ENCODE measurements around the gene SIK3. TPM values are rescaled to one million over a fixed set of nuclear protein-coding genes. Genes with fewer than 3 reads are reported as not detected.
A peak's percentile ranks its signal among the peaks of the same experiment; 100 is the strongest.

SIK3 gene
- total RNA-seq, 4 donors from 2014 or later: 58.8 to 85.8 (median 59.8) TPM

DNA sequence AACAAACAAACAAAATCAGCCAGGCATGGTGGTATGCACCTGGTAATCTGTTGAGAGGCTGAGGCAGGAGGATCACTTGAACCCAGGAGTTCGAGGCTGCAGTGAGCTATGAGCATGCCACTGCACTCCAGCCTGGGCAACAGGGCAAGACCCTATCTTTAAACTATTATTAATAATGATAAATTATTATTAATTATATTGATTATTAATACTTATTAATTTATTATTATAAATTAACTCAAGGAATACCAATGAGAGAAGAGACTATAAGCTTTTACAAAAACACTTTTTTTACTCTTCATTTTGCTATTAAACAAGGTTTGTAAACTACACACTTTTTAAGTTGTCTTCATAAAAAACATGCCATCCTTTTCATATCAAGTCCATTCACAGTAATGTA is 163.1 kb downstream of the SIK3 start:
- Histone ChIP-seq H3K27me3 (no peaks in the 10 kb centered on the region), H3K4me1 (peaks cover 0 to 14% (median 8%) of the 10 kb centered on the region in 4 donors), H3K36me3 (no peaks in the 10 kb centered on the region), H3K9me3 (no peaks in the 10 kb centered on the region), H3K4me3 (no peak overlapping the region), H3K27ac (no peak overlapping the region)
- TF ChIP-seq POLR2A (IDR thresholded peaks at IDR 0.05) (no peak), CTCF (IDR thresholded peaks at IDR 0.05) (no peak)
- no peak for DNase-seq

DNA sequence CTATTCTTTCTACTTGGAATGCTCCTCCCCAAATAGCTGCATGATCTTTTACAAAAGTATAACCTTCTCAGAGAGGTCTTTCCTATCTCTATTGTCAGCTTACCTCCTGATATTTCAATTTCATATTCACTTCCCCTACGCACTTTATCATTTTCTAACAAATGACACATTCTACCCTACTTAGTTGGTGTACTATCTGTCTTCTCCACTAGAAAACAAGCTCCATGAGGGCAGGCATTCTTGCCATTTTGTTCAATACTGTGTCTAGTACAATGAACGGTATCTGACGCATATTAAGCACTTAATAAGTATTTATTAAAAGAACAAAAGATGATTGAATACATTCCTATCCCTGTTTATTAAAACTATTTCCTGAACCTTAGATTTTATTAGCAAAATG is 164.3 kb downstream of the SIK3 start:
- no peak overlapping the region for H3K4me3 ChIP-seq
- H3K4me1 ChIP-seq: peaks cover 0 to 22% (median 12%) of the 10 kb centered on the region in 4 donors
- DNase-seq: no peak
- no peaks in the 10 kb centered on the region for H3K36me3 ChIP-seq
- H3K27me3 ChIP-seq: no peaks in the 10 kb centered on the region
- no peaks in the 10 kb centered on the region for H3K9me3 ChIP-seq
- no peak overlapping the region for H3K27ac ChIP-seq
- TF ChIP-seq CTCF (IDR thresholded peaks at IDR 0.05) (no peak), POLR2A (IDR thresholded peaks at IDR 0.05) (no peak)

DNA sequence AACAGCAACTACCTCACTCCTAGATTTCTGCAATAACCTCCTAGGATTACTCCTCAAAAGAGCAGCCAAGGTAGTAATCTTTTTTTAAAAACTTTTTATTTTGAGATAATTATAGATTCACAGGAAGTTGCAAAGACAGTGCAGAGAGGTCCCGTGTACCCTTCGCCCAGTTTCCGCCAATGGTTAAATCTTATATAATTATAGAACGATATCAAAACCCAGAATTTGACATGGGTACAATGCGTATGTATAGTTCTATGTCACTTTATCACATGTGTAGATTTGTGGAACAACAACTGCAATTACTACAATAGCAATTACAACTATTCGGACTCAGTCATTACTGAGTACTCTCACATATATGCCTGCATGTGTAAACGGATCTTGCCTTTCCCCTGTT is 166.0 kb downstream of the SIK3 start:
- peak overlapping the region; percentile 34 to 80 (median 64) for H3K27ac ChIP-seq
- DNase-seq: no peak
- H3K27me3 ChIP-seq: no peaks in the 10 kb centered on the region
- no peaks in the 10 kb centered on the region for H3K36me3 ChIP-seq
- peaks cover 0 to 27% (median 14%) of the 10 kb centered on the region in 4 donors for H3K4me1 ChIP-seq
- H3K9me3 ChIP-seq: no peaks in the 10 kb centered on the region
- H3K4me3 ChIP-seq: no peak overlapping the region
- TF ChIP-seq CTCF (IDR thresholded peaks at IDR 0.05) (no peak), POLR2A (IDR thresholded peaks at IDR 0.05) (no peak)

GRCh38 chr11:116931206-116931953 is 166.8 kb downstream of the SIK3 start:
- Histone ChIP-seq H3K4me1 (peaks cover 0 to 31% (median 14%) of the 10 kb centered on the region in 4 donors), H3K27me3 (no peaks in the 10 kb centered on the region), H3K36me3 (peaks cover 0 to 7% (median 0%) of the 10 kb centered on the region in 3 donors), H3K4me3 (no peak overlapping the region), H3K27ac (peak overlapping the region; percentile 34 to 80 (median 64)), H3K9me3 (no peaks in the 10 kb centered on the region)
- DNase-seq: peak in 1 of 3 donors; percentile 27
- TF ChIP-seq CTCF (IDR thresholded peaks at IDR 0.05): no peak
- TF ChIP-seq POLR2A (IDR thresholded peaks at IDR 0.05): no peak

DNA sequence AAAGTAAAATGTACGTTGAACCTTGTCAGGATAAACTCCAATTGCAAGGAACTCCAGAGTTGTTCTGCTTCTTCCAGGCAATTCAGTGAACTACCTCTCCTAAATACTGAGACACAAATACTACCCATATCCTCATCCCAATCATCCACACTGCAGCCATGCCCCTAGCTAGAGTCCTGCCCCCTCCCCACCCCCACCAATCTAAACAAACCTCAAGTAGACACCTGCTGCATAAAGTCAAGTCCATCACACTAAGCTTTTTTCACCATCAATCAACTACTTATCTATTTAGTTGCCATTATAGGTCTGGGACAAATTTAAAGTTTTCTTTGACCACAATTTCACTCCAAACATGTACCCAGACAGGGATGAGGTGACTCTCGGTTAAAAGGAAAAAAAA is 167.6 kb downstream of the SIK3 start:
- H3K4me3 ChIP-seq: peak overlapping the region in 2 of 4 donors; percentile 13 to 21

More for the DNA sequence above, 167.6 kb downstream of the SIK3 start:
- peak in 1 of 3 donors; percentile 52 for DNase-seq
- no peaks in the 10 kb centered on the region for H3K27me3 ChIP-seq
- no peak for TF ChIP-seq CTCF (IDR thresholded peaks at IDR 0.05)
- no peak for TF ChIP-seq POLR2A (IDR thresholded peaks at IDR 0.05)
- peaks cover 0 to 31% (median 14%) of the 10 kb centered on the region in 4 donors for H3K4me1 ChIP-seq
- peaks cover 0 to 12% (median 0%) of the 10 kb centered on the region in 3 donors for H3K36me3 ChIP-seq
- no peaks in the 10 kb centered on the region for H3K9me3 ChIP-seq
- H3K27ac ChIP-seq: peak overlapping the region; percentile 34 to 80 (median 68)
